Stimulated activated CD8-positive, alpha-beta memory T cell treated with anti-CD3 and anti-CD28 coated beads, Interleukin-15, amount 100 ng/mL, for 24 hours (primary cell): ENCODE data around the gene CAPN2.
"Not testable (repeated sequence)": the region's sequence is repeated elsewhere in the genome, so short reads cannot be mapped to it uniquely, and the experiment has no call there.

Source experiments
- DNase-seq: peaks from one replicate; pipeline ENCODE4 v3.0.0-alpha.2; 2020; ENCODE audit warnings: low read depth

CAPN2 gene

GRCh38 chr1:223792046-223792445, 79.7 kb downstream of the CAPN2 start:
- no peak for DNase-seq

- no peak for DNase-seq
These were observed 81.4 kb downstream of the CAPN2 start for GRCh38 chr1:223793716-223794115.

GRCh38 chr1:223794136-223794880, 82.0 kb downstream of the CAPN2 start:
- no peak for DNase-seq

GRCh38 chr1:223796210-223796609, 83.9 kb downstream of the CAPN2 start:
- DNase-seq, result no peak

GRCh38 chr1:223802032-223802431, 89.7 kb downstream of the CAPN2 start:
- no peak for DNase-seq

- no peak for DNase-seq
These were observed 90.3 kb downstream of the CAPN2 start for GRCh38 chr1:223802602-223803001.

GRCh38 chr1:223803211-223803610, 90.9 kb downstream of the CAPN2 start:
- no peak for DNase-seq

GRCh38 chr1:223809905-223810304, 97.6 kb downstream of the CAPN2 start:
- not testable (repeated sequence) for DNase-seq

GRCh38 chr1:223810586-223810985, 98.2 kb downstream of the CAPN2 start:
- DNase-seq, result no peak

- DNase-seq, result no peak
These were observed 99.3 kb downstream of the CAPN2 start for GRCh38 chr1:223811634-223812101.

GRCh38 chr1:223813645-223814044, 101.3 kb downstream of the CAPN2 start:
- no peak for DNase-seq

GRCh38 chr1:223815020-223815853, 102.9 kb downstream of the CAPN2 start:
- no peak for DNase-seq

GRCh38 chr1:223815865-223816264, 103.5 kb downstream of the CAPN2 start:
- no peak for DNase-seq

GRCh38 chr1:223817265-223817664, 104.9 kb downstream of the CAPN2 start:
- not testable (repeated sequence) for DNase-seq

GRCh38 chr1:223819730-223820514, 107.6 kb downstream of the CAPN2 start:
- no peak for DNase-seq

GRCh38 chr1:223820515-223820858, 108.1 kb downstream of the CAPN2 start:
- DNase-seq, result no peak

- DNase-seq, result no peak
These were observed 108.6 kb downstream of the CAPN2 start for GRCh38 chr1:223820971-223821370.

GRCh38 chr1:223824287-223824686, 111.9 kb downstream of the CAPN2 start:
- DNase-seq, result no peak

GRCh38 chr1:223824712-223825111, 112.4 kb downstream of the CAPN2 start:
- DNase-seq, result no peak
